NCI-H2107 treated with DMSO at 0.1 percent for 48 hours (cell line): Measurements from ENCODE around the gene KRTAP9-9.
"Not testable (repeated sequence)": the region's sequence is repeated elsewhere in the genome, so short reads cannot be mapped to it uniquely, and the experiment has no call there.

Source experiments
- DNase-seq: peaks from one replicate; lab custom pipeline; 2025; ENCODE audit not compliant: unreplicated experiment; lab: John Stamatoyannopoulos, UW

The KRTAP9-9 gene

GRCh38 chr17:41264599-41264998, 9.4 kb downstream of the KRTAP9-9 start:
- DNase-seq: no peak

GRCh38 chr17:41265078-41265477, 9.9 kb downstream of the KRTAP9-9 start, which contains the start of gene KRTAP9-6:
KRTAP9-6 (plus strand) TSS chr17:41265378; CDS start chr17:41265378, 0 bp downstream.
- DNase-seq: no peak

GRCh38 chr17:41267711-41268110, 12.5 kb downstream of the KRTAP9-9 start:
- DNase-seq: no peak

- DNase-seq: not testable (repeated sequence)
Measured at GRCh38 chr17:41271323-41271722, 16.1 kb downstream of the KRTAP9-9 start.

- DNase-seq: no peak
Measured at GRCh38 chr17:41271858-41272257, 16.7 kb downstream of the KRTAP9-9 start.

- not testable (repeated sequence) for DNase-seq
Measured at GRCh38 chr17:41275648-41276190, 20.5 kb downstream of the KRTAP9-9 start, which contains the start of gene KRTAP9-7. KRTAP9-7 (plus strand) TSS chr17:41275698; CDS start chr17:41275698, 0 bp downstream.

GRCh38 chr17:41278176-41278955, 23.2 kb downstream of the KRTAP9-9 start:
- no peak for DNase-seq

GRCh38 chr17:41284043-41284442, 28.9 kb downstream of the KRTAP9-9 start:
- DNase-seq: no peak

- DNase-seq: no peak
Measured at GRCh38 chr17:41284546-41284945, 29.4 kb downstream of the KRTAP9-9 start.

GRCh38 chr17:41287050-41287449, 31.9 kb downstream of the KRTAP9-9 start:
- no peak for DNase-seq

GRCh38 chr17:41294016-41294415, 38.8 kb downstream of the KRTAP9-9 start:
- DNase-seq: no peak

GRCh38 chr17:41296846-41297245, 41.7 kb downstream of the KRTAP9-9 start:
- no peak for DNase-seq

- no peak for DNase-seq
Measured at GRCh38 chr17:41298458-41299135, 43.4 kb downstream of the KRTAP9-9 start.

GRCh38 chr17:41301204-41301790, 46.1 kb downstream of the KRTAP9-9 start:
- no peak for DNase-seq

- no peak for DNase-seq
Measured at GRCh38 chr17:41301916-41302901, 47.0 kb downstream of the KRTAP9-9 start, which contains the start of gene KRTAP29-1. KRTAP29-1 (minus strand) TSS chr17:41302851; CDS start chr17:41302851, 0 bp downstream.

- no peak for DNase-seq
Measured at GRCh38 chr17:41302981-41303380, 47.8 kb downstream of the KRTAP9-9 start.

- DNase-seq: no peak
Measured at GRCh38 chr17:41304091-41304490, 48.9 kb downstream of the KRTAP9-9 start.
